HG03066 (cell line): ENCODE measurements around the gene SIK3.

Source experiments
- ATAC-seq: cut with Tn5 transposase; IDR thresholded peaks from one replicate; pipeline ENCODE4 v1.9.1; 2021; ENCODE audit warnings: low read depth; ENCODE audit not compliant: unreplicated experiment

SIK3 gene

GRCh38 chr11:116875194-116875593 lies 223.0 kb downstream of the SIK3 start:
- no peak for ATAC-seq

DNA sequence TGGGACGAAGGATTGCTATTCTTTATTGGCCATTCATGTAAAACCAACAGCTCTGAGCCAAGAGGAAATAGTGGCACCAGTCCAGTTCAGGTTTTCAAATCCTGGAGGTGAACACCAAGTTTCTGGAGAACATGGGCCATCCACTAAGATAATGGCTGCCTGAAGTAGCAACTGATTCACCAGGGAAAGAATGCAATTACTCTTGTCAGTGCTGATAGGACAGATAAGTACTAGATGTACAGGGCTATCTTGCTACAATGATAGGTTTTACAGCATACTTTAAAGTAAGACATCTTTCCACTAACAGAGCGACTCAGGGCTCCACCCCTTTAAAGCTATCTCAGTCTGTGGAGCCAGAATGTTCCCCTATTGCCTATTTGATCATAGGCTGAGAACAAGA lies 224.0 kb downstream of the SIK3 start:
- ATAC-seq = no peak

GRCh38 chr11:116873381-116873780 lies 224.8 kb downstream of the SIK3 start:
- ATAC-seq = no peak

DNA sequence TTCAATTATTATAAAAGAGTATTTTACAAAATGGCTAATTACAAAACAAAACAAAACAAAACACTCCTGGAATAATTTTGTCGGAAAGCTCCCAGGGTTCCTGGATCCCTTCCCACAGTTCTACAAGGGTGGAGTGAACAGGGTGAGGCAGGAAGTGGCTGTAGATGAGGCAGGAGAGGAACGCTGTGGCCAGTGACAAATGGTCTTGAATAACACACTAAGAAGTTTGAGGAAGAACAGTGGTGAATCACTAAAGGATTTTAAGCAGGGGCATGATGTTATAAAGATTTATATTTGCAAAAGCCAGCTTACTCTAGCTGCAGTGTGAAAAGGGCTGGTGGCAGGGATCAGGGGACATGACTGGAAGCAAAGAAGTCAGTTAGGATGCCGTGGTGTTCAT lies 227.0 kb downstream of the SIK3 start:
- ATAC-seq = no peak

GRCh38 chr11:116870054-116870453 lies 228.2 kb downstream of the SIK3 start:
- ATAC-seq = no peak

GRCh38 chr11:116869610-116870009 lies 228.6 kb downstream of the SIK3 start:
- ATAC-seq = no peak

DNA sequence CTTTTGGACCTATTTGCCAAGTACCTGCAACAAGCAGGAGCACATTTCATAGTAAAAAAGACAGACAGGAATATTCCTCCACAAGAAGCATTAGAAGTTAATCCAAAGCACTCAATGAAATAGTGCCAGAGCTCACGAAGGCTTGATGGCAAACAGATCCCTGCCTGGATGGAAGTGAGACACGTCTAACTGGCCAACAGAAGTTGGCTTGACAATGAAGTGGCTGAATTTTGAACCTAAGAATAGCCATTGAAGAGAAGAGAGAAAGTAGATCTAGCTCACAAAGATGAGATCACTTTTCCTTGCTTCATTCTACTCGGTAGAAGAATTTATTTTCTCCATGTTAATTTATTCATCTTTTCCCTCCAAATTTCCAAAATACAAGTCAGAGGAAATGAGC lies 230.2 kb downstream of the SIK3 start:
- no peak for ATAC-seq

DNA sequence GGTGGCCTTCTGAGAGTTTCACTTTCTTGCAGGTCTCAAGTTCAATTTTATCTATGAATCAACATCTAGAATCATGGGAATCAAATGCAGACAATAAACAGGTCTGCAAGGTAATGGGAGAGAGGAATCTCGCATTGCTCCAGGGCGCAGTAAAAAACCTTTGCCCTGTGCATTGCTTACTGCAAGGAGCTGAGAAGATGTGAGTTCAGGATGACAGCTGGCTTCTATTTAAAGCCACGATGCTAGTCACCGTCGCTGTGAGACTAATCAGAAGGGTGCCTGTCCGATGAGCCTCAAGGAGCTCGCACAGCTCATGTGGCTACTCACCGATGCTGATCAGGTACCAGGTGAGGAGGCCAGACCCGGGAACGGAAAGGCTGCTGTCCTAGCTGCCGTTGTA lies 230.6 kb downstream of the SIK3 start:
- no peak for ATAC-seq

DNA sequence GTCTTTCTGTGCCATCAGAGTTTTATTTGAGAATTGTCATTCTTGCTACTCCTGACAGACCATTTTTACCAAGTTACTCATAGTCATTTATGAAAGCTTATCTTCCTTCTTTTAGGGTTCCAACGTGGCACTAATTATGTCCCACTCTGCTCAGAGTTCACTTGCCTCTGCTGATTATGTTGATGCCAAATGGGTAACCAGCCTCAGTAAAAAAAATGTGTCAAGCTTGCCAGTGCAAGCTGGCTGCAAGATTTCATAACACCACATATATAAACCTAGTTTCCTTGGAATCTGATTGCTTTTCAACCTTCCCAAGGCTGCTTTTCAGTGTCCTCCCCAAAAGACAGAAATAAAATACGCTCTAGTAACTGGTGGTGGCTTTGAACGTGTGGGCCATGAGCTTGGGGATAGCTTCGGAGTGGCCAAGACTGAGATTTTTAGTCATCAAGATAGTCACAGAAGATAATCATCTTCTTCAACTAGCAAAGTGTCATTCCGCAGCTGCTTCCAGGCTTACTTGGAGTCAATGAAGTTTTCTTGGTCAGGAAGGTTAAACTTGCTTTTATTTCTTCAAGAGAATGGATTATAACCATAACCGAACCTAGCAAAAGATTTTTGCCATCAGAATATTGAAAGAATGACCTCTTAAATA lies 231.3 kb downstream of the SIK3 start:
- ATAC-seq = no peak

DNA sequence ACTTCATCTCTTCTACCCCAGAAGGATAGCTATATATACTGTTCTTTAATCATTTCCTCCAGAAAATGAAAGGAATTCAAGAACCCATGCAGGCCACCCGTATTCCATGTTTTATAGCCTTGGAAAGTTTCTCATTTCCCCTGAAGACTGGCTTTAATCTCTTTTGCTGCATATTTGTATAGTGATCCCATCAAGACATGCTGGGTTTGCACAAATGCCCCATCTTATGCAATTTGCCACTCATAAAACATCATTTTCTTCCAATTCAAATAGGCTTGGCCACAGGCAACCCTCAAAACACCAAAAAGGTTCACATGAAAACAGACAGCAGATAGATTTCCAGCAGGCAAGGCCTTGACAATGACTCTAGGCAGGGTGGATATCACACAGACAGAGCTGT lies 232.5 kb downstream of the SIK3 start:
- ATAC-seq = no peak

DNA sequence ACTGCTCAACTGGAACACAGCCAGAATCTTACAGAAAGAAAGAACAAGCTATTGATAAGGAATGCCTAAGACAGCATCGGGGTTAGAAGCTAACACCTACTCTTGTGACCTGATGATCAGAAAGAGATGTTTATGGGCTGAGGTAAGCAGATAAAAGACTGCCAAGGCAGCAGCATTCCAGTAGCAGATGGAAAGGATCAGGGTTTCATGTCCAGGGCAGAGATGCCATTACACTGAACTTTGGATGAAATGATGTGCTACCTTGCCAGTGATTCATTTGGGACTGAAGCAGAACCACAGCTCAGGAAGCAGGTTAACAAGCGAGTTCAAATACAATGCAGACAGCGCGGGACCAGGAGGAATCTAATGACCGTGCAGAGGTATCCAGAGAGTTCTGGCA lies 233.7 kb downstream of the SIK3 start:
- ATAC-seq = no peak

DNA sequence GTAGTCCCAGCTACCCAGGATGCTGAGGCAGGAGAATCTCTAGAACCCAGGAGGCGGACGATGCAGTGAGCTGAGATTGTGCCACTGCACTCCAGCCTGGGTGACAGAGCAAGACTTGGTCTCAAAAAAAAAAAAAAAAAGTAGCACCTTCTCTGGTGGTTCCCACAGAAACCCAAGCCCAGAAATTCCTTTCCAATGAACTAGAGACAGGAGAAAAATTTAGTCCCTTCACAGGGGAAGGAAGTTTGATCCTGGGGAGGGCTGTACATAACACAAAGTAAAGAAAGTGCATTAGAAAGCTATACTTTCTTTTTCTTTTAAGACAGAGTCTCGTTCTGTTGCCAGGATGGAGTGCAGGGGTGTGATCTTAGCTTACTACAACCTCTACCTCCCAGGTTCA lies 235.3 kb downstream of the SIK3 start:
- no peak for ATAC-seq

DNA sequence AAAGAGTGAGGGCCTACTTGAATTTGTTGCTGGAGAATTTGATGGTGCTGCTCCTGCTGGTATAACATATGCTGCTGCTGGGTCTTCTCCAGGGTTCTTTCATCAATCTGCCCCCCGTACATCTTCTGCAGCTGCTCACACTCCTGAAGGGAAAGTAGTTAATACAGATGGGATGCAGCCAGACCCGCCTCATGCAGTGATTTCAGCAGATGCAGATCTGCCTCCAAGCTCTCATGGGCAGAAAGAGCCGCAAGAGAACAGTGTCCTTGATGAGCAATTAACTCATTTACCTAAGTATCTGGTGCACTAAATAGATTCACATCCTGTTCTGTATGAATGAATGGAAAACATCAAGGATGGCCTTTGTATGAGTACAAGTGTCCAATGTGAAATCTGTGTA lies 236.0 kb downstream of the SIK3 start:
- no peak for ATAC-seq

DNA sequence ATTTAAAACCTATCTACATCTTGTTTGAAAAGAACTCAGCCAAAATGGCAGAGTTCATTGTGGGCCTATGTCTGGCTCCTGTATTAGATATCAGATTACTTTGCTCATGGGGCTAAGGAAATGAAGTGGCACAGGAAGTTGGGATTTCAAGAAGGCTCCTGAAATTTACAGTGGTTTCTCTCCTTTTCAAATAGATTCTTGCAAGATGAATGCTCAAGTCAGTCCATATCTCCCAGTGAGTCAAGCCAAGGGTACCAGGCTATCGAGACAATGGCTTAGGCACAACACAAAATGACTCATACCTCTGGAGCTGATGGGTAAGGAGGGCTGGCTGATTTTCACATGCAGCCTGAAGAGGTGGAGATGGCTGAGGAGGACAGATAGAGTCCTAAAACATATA lies 236.7 kb downstream of the SIK3 start:
- no peak for ATAC-seq

DNA sequence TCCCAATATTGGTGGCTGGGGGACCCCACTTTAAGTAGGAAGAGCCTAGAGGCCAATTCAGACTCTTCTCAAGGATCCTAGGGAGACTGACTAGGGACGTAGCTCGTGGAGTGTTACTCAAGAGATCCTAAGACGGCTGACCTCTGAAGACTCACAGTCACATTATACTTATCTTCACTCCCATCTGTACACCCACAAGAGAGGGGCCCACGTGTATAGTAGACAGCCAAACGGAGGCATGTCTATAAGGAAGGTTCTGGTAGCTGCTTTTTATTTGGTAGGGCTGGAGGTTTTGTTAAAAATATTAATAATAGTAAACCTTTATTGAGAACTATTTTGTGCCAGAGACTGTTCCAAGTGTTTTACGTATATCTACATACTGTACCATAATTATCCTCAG lies 237.9 kb downstream of the SIK3 start:
- ATAC-seq = no peak

DNA sequence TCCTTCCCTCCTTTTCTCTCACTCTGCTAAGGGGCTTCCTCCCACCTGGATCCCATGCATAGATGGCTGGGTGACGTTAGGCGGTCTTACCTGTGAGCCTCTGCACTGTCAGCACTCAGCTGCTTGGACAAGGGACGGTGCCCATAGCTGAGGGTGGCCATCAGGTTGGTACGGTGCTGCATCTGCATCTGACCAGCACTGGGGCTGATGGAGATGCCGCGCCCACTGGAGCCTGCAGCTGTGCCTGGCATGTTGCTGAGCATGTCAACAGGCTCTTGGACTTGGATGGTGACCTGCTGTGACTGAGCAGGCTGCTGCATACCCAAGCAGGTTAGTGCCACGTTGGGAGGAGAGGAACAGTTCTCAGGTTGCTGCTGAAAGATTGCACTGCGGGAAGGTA lies 239.1 kb downstream of the SIK3 start:
- ATAC-seq = no peak

DNA sequence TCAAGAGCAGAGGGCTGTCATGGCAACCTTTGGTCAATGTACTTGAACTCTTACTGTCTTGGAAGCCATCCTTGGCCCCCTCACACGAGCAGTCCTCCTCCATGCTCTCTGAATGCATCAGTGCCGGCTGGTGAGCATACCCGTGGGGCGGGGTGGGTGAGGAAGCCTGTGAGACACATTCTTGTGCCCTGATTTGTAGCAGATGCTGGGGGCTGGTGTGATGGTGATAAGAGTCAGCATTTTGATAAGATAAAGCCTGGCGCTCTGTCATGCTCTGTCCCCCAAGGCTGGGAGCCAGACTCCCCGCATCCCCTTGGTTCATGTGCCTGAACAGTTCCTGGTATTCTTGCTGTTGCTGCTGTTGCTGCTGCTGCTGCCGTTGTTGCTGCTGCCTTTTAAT lies 240.3 kb downstream of the SIK3 start:
- no peak for ATAC-seq

GRCh38 chr11:116857316-116857715 lies 240.9 kb downstream of the SIK3 start:
- no peak for ATAC-seq

DNA sequence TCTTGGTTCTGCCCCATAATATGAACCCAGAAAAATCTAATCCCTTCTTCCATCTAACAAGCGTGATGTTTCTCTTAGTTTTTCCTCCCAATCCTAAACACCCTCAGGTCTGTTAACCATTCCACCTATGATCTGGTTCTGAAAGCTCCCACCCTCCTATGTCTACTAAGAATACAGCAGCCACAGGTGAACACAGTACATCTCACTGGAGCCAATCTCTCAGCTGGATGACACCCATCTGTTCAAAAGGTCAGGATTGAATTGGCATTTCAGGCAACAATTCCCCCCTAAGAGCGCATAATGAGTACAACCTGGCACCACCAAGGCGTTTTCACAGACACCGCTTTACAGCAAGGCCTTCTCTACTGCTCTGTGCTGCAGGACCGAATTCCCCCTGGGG lies 241.8 kb downstream of the SIK3 start:
- ATAC-seq = no peak

- no peak for ATAC-seq
These were observed 242.8 kb downstream of the SIK3 start for GRCh38 chr11:116855413-116855812.

DNA sequence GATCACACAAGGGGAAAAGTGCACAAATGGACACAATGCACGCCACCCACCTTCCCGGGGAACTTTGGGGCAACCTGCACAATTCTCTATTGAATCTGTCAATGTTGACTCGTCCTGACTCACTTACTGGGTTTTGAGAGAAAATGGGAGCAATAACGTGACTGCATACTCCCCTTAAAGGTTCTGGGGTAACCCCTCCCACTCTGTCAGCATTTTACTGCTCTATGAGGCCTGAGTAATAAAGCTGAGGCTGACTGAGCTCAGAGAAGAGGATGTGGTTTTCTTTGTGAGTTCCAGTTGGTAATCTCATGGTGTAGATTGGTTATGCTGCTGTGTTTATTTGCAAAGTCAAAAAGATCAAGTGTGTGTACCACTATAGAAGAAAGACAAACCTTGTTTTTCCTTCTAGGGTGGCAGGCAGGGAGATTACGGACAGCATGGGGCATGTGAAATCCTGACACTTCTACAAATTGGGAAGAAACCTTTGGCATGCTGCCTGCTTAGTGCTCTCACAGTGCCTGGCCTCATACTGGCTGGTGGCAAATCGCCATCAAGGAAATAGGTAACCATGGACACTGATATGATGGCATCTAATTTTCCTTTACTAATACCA lies 244.7 kb downstream of the SIK3 start:
- ATAC-seq = peak; percentile 96

DNA sequence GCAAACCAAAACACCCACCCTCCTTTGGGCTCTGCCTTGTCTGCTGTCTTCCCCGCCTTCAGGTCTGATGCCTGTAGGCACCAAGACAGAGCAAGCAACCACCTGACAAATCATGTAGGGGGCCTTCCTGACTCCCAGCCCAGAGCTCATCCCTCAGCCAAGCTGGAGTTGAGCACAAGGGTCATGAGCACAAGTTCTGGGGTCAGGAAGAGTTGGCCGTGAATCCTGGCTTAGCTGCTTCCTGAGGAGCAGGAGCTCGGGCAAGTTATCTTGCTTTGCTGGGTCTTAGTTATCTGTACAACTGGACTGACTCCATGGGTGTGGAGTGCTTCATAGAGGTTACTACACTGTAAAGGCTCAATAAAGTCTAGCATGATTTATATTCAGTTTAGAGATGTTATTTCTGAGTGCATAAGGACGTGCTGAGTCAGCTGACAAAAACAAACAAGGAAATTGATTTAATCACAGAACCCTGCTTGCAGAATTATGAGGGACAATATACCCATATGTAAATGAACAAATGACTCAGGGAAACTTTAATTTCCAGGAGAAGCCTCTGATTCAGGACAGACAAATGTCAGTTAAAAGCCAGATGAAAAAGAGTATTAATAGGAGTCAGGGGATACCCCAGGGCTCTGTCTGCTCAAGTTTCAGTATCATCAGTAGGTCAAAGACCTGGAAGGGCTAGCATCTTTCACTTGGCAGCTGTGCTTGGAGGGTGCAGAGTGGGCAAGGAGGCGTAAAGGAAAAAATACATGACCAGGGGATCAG lies 245.8 kb downstream of the SIK3 start:
- no peak for ATAC-seq
